Right forelimb (tissue), 1 donor: ENCODE measurements around the gene SMIM35.

Source experiments
- DNase-seq: peaks from one replicate; pipeline ENCODE4 v3.0.0-alpha.2; 2018

Gene SMIM35

GRCh38 chr11:118108513-118108912 lies 21.8 kb upstream of the SMIM35 start:
- no peak for DNase-seq

- no peak for DNase-seq
Measured at GRCh38 chr11:118106789-118107335, 20.1 kb upstream of the SMIM35 start.

DNA sequence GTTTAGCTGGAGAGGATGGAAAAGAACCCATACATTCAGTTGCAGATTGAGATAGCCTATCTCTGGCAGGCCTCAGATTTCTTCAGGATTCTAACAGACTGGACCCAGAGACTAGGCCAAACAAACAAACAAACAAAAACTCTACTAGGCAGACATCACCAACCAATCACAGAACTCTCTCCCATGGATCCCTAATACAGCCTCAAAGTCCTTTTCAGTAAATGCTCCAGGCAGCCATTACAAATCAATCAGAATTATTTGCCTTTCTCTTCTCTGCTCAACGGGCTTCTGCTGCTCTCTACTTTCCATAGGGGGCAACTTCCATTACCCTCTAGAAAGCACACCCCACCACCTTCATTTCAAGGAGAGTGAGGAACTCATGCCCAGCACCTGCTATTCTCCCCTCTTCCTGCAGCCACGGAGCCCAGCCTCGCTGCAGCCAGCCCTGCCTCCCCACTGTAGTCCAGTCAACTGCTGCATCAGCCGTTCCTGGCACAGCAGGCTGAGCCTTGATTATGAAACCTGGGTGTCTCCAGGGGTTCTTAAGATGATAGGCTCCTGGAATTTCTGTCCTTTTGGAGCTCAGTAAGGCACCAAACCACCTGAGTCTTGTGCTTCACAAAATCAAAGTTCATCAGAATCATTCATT lies 19.0 kb upstream of the SMIM35 start:
- DNase-seq: no peak

- no peak for DNase-seq
Measured at GRCh38 chr11:118104491-118104890, 17.7 kb upstream of the SMIM35 start.

DNA sequence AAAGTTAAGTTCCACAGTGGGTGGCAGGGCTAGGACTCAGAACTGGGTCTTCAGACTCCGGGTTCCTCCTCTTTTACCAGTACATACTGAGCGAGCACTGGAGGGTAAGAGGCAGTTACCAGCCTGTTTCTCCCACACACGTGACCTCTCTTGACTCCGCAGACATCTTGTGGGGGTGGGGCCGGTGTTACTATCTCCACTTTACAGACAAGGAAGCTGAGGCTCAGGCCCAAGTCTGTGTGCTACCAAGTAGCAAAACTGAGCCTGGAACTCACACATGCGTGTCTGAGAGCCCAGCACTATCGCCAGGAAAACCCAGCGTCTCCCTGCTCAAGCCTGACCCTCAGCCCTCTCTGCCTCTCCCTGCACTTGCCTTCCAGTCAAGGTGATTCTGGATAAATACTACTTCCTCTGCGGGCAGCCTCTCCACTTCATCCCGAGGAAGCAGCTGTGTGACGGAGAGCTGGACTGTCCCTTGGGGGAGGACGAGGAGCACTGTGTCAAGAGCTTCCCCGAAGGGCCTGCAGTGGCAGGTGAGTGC lies 16.0 kb upstream of the SMIM35 start:
- DNase-seq: no peak

GRCh38 chr11:118100691-118101232 lies 14.0 kb upstream of the SMIM35 start:
- no peak for DNase-seq

GRCh38 chr11:118099838-118100556 lies 13.2 kb upstream of the SMIM35 start:
- DNase-seq: no peak

- no peak for DNase-seq
Measured at GRCh38 chr11:118098996-118099837, 12.5 kb upstream of the SMIM35 start.

DNA sequence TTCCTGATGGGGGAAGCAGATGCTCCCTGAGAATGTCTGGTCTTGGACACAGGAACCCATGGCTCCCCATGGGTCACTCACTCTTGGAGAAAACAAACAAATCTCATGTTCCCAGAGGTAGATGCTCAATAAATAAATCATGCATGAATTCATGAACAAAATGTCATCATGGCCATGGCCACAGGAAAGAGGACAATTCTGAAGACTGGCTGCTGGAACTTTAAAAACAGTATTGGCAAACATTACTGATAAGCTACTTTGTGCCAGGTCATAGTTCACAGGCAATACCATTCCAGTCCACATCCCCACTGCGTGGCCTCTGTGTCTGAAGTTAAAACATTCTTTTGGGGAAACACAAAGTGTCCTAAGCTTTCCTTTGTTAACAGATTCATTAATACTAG lies 9.2 kb upstream of the SMIM35 start:
- no peak for DNase-seq

GRCh38 chr11:118095493-118095892 lies 8.7 kb upstream of the SMIM35 start:
- DNase-seq: no peak

- DNase-seq: no peak
Measured at GRCh38 chr11:118092907-118093571, 6.3 kb upstream of the SMIM35 start.

- no peak for DNase-seq
Measured at GRCh38 chr11:118091690-118092089, 4.9 kb upstream of the SMIM35 start.

DNA sequence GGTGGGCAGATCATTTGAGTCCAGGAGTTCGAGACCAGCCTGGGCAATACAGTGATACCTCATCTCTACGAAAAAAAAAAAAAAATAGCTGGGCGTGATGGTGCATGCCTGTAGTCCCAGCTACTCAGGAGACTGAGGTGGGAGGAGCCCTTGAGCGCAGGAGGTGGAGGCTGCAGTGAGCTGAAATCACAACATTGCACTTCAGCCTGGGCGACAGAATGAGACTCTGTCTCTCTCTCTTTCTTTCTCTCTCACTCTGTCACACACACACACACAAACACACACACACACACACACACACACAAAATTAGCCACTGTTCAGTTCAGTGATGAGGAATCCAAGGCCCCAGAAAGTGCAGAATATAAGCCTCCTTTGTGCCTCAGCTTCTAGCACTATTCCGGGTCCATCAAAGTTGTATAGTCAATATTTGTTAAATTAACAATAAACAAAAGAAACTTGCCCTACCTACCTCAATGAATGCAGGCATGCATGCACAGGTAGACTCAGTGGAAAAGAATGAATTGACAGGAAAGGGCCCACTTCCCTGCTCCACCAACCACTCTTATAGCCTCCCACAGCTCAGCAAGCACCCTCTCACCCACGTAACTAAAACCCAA lies 3.9 kb upstream of the SMIM35 start:
- DNase-seq: no peak

- no peak for DNase-seq
Measured at GRCh38 chr11:118088531-118088930, 1.8 kb upstream of the SMIM35 start.

DNA sequence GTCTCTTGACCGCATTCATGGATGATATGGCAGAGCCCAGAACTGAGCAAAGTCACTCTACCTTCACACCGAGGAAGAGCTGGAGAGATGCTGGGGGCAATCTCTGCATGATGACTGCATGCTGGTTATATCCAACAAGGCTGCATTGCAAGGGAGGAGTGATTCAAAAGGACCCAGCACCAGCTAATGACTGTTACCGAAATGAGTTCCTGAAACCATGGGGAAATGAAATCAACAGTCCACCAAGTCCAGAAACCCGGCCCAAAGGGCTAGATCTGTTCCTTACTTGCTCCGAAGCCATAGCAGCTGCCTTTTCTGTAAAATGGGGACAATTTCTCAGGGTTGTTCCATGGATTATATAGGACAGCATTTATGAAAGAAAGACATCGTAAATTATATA lies 1.2 kb upstream of the SMIM35 start:
- no peak for DNase-seq

- DNase-seq: no peak
Measured at GRCh38 chr11:118084656-118085055, 2.1 kb downstream of the SMIM35 start.

- no peak for DNase-seq
Measured at GRCh38 chr11:118084247-118084646, 2.5 kb downstream of the SMIM35 start.

DNA sequence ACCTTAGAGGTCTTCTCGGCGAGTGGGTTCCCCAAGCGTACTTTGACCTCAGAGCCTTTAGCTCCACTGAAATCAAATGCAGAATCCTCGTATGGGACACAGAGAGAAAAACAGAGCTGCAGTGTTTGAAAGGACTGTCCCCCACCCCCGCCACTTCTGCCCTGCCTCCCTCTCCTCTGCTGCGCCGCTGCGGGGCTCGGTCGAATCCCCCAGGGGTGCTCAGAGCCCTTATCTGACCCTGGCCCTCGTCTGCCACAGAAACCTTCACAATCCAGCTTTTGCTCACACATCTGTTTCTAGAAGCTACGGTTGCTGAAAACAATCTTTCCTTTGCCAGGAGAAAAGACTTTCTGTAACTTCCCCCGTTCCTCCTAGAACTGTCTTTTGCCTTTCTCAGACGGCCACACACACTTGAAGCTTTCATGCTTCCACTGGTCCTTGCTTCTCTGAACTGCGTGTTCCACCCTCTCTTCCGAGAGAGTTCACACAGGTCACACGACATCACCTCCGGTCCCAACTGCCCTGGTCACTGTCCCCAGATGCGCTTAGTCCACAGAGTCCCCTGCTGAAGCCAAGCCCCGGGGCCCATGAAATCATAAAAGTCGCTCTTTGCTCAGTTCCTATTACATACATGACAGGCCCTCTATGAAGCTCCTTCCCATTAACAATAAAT lies 3.7 kb downstream of the SMIM35 start:
- DNase-seq: no peak

GRCh38 chr11:118081241-118081958 lies 5.4 kb downstream of the SMIM35 start:
- DNase-seq: no peak

DNA sequence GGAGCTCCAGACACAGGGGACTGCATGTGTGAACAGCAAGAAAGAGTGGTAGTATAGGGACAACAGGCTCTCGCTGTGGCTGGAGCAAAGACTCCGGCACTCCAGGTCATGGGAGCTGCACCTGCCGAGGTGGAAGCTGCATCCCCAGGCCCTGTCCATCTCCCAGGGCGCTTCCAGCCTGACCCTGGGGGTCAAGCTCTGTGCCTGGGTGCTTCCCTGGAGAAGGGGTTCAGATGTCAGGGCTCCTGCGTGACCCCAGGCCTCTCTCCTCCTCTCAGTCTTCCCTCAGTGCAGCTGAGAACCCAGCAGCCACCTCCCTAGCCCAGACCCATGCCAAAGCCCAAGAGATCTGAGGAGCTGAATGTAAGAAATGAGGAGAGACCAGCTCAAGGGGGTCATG lies 6.5 kb downstream of the SMIM35 start:
- no peak for DNase-seq

- no peak for DNase-seq
Measured at GRCh38 chr11:118079491-118079890, 7.3 kb downstream of the SMIM35 start.
